Fibroblast of skin of left quadriceps (primary cell): ENCODE results near the gene TRIM8.
A peak's percentile ranks its signal among the peaks of the same experiment; 100 is the strongest.
"Not testable (repeated sequence)": the region's sequence is repeated elsewhere in the genome, so short reads cannot be mapped to it uniquely, and the experiment has no call there.

ENCODE experiments used
- DNase-seq, 2 experiments: peaks; one replicate each; pipeline ENCODE4 v3.0.0-alpha.2; 2013; ENCODE audit warnings: low read depth in 2 of 2

Gene TRIM8

DNA sequence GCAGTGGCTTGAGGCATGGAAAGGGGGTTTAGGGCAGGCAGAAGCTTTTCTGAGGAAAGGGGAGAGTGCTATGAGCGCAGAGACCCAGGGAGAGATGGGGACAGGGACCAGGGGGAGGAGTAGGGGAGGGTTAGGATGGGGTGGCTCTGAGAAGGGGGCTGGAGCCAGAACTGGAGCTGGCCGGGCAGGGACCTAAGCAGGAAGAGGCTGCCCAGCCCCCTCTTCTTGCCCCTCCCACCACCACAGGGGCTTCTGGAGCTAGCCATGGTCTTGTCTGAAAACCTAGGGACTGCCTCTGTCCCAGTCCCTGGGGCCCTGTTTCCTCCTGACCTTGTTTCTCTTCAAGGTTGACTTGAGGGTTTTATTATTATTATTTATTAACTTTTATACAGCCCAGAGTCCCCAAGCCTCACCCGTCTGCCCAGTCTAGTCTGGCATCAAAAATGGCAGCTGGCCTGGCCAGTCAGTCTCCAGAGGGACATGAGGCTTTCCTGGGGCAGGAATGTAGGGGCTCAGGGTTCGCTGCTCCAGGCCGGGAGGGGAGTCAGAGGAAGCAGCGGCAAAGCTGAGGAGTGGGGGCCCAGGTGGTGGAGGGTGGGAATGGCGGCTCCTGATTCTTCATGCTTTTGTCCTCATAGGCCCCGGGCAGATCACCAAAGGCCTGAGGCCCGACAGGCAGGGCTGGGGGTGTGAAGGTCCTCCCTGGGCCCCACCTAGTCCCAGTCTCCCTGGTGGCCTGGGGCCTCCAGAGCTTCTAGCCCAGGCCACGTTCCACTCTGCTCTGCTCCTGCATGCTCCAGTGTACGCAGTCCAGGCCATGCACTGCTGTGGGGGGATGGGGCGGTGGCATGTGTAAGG is 5.7 kb downstream of the TRIM8 start:
- no peak for DNase-seq

DNA sequence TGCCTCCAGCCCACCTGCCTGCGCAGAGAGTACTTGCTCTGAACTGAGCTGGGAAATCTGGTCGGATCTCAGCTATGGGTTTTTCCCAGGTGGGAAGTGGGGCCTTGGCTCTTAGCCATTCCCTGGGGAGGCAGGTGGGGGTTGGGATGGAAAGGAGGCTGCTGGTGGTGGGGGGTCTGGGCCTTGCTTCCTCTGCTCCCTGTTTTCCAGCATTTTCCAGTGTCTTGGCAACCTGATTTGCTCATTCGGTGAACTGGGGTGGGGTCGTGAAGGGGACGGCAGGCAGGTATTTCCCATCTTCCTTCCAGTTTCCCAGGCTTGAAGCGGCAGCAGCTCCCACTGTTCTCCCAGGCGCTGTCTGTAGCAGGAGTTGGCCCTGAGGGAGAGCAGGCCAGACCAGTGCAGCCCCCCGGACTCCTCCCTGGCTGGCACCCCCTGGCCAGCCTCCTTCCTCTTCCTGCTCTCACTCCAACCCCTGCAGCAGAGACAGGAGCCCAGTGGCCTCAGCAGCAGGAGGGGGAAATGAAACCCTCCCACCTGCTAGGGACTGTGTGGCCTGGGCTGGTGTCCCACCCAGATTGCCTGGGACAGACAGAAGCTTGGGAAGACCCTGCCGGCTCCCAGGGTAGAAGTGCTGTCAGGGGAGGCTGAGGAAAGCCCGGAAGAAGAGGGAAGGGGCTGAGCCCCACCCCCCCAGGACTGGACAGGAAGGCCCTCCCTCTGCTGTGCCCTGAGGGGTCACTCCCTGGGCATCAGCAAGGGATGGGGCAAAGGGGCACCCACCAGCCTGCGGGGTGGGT is 6.6 kb downstream of the TRIM8 start:
- no peak for DNase-seq

DNA sequence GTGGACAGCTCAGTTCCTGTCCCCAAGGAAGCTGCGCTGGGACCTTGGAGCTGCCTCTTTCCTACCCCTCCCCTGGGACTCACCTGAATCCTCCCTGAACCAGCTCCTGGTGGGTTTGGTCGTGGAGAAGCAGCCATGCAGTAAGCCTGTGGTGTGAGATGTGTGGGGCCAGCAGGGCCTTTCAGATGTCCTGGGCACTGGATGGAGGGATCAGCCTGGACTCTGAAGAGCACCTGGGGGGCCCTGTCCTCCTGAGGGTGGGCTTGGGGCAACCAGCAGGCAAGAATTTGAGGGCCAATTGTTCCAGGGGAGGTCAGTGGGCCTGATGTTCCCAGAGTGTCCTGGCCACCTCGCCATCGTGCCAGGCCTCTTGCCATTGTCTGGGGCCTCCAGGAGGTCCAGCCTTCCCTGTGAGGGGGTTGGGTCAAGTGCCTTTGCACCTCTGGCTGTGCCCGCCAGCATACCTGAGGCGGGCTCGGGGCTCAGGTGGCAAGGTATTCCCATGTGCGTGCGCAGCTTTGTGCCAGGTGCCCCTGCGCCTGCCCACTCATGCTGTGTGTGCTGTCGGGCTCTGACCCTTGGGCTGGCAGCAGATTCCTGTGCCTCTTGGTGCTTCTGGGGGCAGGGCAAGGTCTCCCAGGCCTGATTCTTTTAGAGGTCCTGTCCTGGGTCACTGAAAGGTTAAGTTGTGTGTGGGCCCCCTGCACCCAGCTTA is 7.3 kb downstream of the TRIM8 start:
- no peak for DNase-seq

DNA sequence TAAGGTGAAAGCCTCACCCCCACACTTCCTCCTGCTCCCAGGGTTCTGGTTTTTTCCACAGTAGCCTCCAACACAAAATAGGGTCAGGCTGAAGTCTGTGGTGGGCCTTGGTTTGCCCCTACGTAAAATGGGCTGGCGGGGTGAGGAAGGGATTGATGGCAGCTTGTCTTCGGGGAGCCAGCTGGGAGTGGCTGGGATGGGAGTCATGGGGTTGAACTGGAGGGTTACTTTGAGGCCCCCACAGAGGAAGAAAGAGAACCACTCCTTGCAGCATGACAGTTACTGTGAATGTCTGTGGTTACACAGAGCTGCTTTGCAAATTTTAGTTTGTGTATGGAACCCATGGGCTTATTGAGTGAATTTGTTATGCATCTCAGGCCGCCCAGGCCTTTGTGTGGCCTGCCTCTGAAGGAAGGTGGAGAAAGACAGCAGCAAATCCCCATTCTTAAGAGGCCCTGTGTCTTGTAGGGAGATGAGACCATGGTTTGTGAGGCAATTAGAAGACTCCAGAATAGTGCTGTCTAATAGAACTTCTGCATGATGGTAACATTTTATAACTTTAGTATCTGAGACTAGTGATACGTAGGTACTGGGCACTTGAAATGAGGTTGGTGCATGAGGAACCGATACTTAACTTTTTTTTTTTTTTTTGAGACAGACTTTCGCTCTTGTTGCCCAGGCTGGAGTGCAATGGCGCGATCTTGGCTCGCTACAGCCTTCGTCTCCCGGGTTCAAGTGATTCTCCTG is 8.1 kb downstream of the TRIM8 start:
- no peak for DNase-seq

DNA sequence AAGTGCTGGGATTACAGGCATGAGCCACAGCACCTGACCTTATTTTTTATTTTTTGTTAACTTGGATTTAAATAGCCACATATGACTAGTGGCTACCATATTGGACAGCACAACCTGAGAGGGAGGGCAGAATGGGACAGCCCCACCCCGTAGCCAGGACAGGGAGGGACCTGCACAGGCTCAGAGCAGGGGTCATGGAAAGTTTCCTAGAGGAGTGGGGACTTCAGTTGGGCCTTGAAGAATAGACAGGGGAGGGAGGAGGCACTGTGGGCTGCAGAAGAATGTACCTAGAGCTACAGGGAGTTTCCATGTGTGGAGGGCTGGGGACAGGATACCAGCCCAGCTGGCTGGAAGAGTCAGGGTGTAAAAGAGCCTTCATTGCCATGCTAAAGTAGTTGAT is 8.8 kb downstream of the TRIM8 start:
- no peak for DNase-seq

DNA sequence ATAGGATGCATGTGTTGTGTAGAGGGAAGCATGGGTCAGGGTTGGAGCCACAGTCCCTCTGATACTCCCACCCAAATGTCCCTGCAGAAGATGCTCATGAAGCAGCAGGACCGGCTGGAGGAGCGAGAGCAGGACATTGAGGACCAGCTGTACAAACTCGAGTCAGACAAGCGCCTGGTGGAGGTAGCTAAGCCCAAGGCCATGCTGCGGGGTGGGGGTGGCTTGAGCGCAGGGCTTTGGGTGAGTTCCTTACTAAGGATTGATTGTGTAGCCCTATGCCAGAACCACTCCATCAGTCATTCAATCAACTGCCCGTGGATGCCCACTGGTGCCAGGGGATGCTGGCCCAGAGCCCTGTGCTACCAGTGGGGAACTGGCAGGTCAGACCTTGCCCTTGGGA is 10.3 kb downstream of the TRIM8 start:
- no peak for DNase-seq

DNA sequence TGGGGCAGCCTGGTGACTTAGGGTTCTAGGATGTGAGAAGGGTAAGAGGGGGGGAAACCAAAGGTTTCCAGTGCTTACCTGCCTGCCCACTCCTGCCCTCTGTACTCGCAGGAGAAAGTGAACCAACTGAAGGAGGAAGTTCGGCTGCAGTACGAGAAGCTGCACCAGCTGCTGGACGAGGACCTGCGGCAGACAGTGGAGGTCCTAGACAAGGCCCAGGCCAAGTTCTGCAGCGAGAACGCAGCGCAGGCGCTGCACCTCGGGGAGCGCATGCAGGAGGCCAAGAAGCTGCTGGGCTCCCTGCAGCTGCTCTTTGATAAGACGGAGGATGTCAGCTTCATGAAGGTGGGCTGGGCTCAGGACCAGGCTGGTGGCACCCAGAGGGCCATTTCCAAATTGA is 10.7 kb downstream of the TRIM8 start:
- DNase-seq, result no peak

DNA sequence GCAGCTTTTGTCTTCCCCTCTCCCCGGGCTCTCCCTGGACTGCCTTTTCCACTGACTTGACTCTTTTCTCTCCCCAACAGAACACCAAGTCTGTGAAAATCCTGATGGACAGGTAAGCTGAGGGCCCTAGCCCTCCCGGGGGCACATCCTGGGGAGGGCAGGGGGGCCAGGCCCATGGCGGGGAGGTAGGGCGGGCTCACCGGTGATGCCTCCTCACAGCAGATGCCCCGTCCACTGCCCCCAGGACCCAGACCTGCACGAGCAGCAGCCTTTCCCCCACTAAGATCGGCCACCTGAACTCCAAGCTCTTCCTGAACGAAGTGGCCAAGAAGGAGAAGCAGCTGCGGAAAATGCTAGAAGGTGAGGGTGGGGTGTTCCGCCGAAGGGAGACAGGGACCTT is 11.7 kb downstream of the TRIM8 start:
- DNase-seq, result no peak

DNA sequence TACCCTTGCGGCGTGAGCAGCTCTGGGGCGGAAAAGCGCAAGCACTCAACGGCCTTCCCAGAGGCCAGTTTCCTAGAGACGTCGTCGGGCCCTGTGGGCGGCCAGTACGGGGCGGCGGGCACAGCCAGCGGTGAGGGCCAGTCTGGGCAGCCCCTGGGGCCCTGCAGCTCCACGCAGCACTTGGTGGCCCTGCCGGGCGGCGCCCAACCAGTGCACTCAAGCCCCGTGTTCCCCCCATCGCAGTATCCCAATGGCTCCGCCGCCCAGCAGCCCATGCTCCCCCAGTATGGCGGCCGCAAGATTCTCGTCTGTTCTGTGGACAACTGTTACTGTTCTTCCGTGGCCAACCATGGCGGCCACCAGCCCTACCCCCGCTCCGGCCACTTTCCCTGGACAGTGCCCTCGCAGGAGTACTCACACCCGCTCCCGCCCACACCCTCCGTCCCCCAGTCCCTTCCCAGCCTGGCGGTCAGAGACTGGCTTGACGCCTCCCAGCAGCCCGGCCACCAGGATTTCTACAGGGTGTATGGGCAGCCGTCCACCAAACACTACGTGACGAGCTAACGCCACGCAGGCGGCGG is 12.6 kb downstream of the TRIM8 start:
- no peak for DNase-seq

DNA sequence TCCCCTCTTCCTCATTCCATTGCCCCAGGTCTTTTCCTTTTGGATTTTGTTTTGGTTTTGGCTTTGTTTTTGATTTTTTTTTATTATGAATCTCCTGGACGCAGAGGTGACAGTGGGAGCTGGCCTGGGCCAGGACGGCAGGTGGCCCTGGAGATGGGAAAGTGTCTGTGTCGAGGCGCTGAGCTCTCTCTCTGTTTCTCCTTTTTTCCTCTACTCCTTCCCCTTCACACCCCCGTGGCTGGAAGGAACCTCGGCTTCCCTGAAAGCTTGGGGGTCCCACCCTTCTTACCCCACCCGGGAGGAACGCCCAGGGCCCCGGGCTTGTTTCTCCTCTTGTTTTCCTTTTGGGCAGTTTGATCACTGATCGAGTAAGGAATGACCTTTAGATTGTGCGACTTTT is 13.2 kb downstream of the TRIM8 start:
- no peak for DNase-seq

DNA sequence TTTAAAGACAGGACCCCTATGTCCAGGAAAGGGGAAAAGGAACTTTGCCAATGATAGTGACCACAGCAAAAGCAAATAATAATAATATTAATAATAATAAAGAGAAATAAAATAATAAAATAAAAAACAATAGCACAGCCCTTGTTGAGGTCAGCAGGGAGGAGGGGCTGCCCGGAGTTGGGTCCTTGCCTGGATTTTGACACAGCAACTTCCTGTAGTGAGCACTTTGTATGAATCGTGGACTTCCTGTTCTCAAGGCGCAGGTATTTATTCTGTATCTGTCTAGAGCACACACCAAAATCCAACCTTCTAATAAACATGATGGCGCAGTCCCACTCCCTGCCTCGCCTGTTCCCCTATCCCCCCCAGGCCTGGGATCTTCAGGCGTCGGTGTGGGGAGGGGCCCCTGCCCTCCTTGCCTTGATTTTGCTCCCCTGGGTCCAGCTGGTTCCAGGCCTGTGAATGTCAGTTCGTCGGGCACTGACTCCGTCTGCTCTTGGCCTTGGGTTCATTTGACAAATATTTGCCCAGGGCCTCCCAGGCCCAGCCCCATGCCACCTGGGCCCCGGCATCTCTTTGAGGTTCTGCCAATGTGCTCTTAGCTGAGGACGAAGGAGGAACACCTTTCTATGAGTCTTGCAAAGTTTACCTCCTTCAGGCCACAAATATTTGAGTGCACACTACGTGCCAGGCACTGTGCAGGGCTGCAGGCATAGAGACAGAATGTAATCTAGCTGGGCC is 13.9 kb downstream of the TRIM8 start:
- DNase-seq, result no peak

DNA sequence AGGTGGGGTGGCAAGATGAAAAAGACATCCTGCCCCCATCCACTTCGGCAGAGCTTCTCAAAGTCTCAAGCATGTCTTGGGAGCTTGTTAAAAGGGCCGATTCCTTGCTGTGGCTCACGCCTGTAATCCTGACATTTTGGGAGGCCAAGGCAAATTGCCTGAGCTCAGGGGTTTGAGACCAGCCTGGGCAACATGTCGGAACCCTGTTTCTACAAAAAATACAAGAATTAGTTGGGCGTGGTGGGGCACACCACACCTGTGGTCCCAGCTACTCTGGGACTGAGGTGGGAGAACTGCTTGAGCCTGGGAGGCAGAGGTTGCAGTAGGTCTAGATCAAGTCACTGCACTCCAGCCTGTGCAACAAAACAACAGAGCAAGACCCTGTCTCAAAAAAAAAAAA is 14.5 kb downstream of the TRIM8 start:
- no peak for DNase-seq

DNA sequence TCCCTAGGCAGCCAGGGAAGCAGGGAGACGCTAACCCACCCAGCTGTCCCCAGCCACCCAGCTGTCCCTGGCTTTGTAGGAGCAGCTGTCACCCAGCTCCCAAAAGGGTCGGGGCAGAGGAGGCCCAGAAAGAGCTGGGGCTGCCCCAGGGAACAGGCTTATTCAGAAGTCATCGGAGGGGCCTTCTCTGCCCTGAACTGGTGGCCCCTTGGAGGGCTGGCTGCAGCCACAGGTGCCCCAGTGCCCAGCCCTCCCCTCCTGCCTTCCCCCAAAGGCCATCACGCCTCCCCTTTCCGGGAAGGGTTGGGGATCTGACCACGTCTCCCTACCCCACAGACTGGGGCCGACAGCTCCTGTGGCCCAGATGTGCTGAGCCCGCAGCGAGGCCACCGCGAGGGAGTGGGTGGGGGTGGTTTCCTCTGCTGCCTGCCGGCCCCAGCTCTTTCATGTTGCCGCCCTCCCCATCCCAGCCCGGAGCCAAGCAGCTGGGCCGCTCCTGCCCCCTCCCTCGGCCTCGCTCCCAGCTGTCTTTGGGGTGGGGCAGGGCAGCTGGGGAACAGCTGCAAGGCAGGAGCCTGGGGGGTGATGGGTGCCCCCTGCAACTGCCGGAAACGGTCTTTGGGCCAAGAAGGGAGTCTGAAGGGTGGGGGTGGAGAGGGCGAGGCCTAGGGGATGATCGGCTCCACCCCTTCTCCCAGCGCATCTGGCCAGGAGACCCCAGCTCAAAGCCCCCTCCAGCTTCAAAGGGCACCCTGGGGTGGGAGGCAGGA is 16.8 kb downstream of the TRIM8 start:
- peak; percentile 27 to 40 for DNase-seq

DNA sequence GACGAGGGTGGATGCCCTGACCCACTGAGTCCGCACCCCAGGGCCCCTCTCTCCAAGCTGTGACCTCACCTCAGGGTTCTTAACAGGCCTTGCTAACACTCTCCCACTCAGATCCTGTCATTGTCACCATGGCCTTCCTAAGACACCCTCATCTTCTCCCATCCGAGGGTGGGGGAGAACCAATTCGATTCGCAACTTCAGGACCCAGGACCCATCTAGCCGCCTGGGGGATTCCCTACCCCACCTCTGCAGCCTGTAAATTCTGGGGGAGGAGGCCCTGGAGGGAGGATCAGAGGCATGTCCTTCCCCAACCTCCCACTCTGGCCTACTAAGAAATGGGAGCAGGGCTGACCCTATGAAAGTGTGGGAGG is 17.4 kb downstream of the TRIM8 start:
- DNase-seq, result no peak

DNA sequence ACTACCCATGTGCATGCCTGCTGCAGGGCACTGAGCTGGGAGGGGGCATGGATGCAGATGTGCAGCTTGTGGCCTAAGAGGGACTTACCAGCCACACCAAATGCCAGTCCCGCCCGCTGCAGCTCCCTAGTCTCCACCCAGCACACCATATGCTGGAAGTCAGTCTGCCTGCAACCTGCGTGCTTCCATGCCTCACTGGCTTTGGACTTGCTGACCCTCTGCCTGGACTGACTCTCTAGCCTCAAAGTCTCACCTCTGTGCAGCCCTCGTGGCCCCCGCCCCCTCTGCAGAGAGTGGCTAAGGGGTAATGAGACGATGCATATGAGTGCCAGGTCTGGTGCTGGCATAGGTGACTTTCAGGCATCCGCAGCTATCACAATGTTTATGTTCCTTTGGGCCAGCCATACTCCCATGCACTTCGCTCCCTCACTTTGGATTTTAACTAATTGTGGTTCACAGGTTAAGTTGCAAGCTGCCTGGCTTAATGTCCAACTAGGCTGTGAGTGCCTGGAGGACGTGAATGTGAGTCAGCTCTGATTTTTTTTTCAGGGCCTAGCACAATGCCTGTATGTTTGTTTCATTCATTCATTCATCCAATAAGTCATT is 21.7 kb downstream of the TRIM8 start:
- DNase-seq, result no peak

DNA sequence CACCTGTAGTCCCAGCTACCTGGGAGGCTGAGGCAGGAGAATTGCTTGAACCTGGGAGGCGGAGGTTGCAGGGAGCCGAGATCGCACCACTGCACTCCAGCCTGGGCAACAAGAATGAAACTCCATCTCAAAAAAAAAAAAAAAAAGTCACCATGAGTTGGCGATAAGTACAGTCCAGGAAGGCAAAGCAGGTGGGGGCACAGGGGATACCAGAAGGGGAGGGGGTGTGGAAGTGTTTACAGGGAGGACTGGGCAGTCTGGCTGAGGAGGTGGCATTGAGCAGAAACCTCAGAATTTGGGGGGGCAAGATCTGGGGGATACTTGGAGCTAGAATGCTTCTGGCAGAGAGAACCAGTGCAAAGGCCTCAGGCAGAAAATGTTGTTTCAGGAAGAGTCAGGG is 23.1 kb downstream of the TRIM8 start:
- not testable (repeated sequence) for DNase-seq

DNA sequence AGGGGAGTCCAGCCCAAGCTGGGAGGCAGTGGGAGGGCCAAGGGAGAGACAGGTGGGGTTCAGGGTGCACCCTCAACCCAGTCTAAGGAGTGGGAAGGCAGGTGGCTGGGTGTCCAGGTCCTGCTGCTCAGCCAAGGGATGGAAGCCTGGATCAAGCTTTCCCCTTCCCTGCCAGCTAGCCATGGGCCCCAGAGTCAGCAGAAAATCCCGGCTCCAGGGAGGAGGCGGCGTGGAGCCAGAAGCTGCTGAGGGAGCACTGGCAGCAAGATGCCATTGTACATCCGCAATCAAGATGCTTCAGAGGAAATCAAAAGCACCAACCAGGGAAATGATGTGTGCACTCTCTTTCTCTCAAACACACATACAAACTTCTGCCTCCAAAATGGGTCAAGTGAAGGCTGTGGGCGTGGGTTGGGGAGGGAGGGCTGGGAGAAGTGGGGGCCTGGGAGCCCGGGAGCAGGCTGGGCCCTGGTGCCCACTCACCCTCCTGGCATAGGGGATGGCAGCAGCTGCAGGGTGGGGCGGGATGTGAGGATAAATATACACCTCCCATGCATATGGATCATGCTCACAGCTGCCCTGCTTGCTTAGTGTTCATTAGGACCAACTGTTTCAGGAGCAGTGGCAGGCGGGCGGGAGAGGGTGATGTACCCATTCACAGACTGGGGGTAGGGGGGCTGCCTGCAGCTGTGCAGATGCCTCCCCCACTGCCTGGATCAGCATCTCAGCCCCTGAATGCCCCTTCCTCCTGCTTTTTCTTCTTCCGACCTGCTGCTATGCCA is 24.2 kb downstream of the TRIM8 start:
- no peak for DNase-seq

DNA sequence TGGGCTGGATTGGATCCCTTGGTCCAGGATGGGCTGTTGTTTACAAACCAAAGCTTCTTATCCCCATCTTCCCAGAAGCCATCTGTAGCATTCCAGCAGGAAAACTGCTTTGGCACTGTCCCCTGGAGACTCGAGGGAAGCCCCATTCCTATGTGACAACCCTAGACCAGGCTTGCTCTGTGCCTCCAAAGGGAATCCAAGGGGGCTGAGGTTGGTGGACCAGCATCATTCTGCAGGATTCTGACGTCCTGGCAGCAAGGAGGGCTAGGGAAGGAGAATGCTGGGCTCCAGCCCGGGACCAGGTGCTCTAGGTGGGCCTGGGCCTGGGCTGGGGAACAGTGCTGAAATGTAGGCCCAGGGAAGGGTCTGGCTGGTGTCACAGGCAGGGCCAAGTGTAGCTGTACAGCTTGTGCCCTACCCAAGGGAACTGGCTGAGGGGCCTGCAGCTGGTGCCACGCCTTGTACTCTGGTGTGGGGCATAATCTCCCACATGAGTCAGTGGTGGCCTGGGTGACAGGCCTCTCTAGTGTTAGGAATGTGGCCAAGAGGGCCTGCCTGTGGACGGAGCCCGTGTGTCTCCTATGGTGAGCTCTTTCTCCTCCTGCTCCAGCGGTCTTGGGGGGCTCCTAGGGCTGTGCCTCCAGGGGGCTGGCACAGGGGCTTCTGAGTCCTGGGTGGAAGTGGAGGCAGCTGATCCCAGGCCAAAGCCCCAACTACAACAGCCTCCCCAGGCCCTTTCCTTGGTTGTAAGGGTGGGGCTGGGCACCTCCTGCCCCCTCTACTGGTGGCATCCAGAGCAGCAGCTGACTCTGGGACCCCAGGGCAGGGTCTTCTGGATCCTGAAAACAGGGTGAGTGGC is 25.2 kb downstream of the TRIM8 start:
- DNase-seq, result no peak
